NCI-H1105 (cell line): Measurements from ENCODE around the gene ADCY1.
"Not testable (repeated sequence)": the region's sequence is repeated elsewhere in the genome, so short reads cannot be mapped to it uniquely, and the experiment has no call there.

Experiments used
- DNase-seq: peaks from one replicate; lab custom pipeline; 2025; lab: John Stamatoyannopoulos, UW

Gene ADCY1

DNA sequence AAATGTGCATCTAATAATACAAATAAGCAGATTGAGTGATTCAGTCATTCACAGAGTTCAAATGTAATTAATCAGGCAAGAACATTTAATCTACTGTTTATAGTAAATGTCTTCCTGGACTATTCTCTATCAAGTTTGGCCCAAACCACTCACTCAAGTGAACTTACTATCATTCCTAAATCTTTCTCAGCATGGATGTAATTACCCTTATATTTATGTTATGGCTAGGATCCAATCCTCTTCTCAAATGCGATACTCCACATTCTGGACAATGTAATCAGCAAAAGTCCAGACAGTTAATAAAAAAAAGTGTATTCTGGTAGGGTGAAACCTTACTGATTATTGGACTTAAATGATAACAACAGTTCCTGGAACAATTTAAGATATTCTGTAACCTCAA is 185.3 kb downstream of the ADCY1 start:
- not testable (repeated sequence) for DNase-seq

GRCh38 chr7:45761545-45762205 is 187.5 kb downstream of the ADCY1 start:
- not testable (repeated sequence) for DNase-seq

- not testable (repeated sequence) for DNase-seq
Measured at GRCh38 chr7:45762225-45762994, 188.2 kb downstream of the ADCY1 start.

DNA sequence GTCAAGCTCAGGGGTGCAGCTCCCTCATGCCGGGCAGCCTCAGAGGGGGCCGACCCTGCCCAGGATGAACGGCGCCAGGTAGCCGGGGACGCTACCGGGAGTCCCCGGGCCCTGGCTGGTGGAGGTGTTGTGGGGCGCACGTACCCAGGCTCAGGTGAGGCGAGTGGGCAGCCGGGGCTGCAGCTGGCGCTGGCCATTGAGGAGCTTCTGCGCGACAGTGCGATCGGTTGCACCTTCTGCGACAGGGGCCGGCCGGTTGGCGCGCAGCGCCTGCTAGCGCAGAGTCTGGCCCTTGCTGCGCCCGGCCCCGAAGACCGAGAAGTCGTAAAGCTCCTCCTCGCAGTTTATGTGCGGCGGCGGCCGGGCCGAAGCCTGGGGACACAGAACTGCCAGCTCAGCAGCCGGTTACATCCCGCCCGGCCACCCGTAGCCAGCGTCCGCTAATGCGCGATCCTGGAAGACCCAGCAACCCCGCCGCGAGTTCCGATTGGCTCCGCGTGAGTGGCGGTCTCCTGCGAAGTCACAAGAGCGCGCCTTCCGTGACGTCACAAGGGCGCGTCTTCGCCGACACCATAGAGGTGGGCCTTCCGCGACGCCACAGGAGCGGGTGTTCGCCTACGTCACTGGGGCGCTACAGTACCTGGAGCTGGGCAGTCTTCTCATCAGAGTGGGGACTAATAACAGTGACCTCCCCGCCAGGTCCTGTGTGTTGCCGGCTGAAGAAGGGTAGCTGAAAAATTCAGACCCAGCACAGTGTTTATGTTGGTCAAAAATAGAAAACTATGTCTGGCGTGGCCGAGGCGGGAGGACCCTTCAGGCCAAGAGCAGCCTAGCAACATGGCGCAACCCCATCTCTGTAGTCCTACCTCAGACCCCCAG is 194.6 kb downstream of the ADCY1 start:
- peak; percentile 95 for DNase-seq

GRCh38 chr7:45769626-45770025 is 195.5 kb downstream of the ADCY1 start:
- not testable (repeated sequence) for DNase-seq
